Thyroid gland (tissue), 4 donors: ENCODE data around the gene FAR1. TPM values are rescaled to one million over a fixed set of nuclear protein-coding genes. Genes with fewer than 3 reads are reported as not detected.
"Not testable (repeated sequence)": the region's sequence is repeated elsewhere in the genome, so short reads cannot be mapped to it uniquely, and the experiment has no call there.

ENCODE experiments used
- DNase-seq, 2 donors: peaks; one replicate each; pipeline ENCODE4 v3.0.0-alpha.2; 2019
- H3K27ac ChIP-seq, 3 donors: fragments of 200-600 bp; sonication (generic); 1 replicate in 2 of 3; 2 replicates in 1 of 3; pipeline ENCODE4 v1.5.1; 2016 to 2019; ENCODE audit warnings: mild to moderate bottlenecking in 1 of 3, moderate library complexity in 1 of 3
- H3K27me3 ChIP-seq: fragments of 200-600 bp; sonication (generic); one replicate; pipeline ENCODE4 v1.5.1; 2019
- H3K36me3 ChIP-seq, 2 donors: fragments of 200-600 bp; sonication (generic); one replicate each; pipeline ENCODE4 v1.5.1; 2016 to 2019
- H3K4me1 ChIP-seq, 2 donors: fragments of 200-600 bp; sonication (generic); one replicate each; pipeline ENCODE4 v1.5.1; 2017 to 2019
- H3K4me3 ChIP-seq, 3 donors: fragments of 200-600 bp; sonication (generic); replicated peaks in 1 of 3; 1 replicate in 2 of 3; 2 replicates in 1 of 3; pipeline ENCODE4 v1.5.1; 2016; ENCODE audit warnings: mild to moderate bottlenecking in 1 of 3
- H3K9me3 ChIP-seq: fragments of 200-600 bp; sonication (generic); one replicate; pipeline ENCODE4 v1.5.1; 2017
- POLR2A ChIP-seq, 2 donors: fragments of 450-650 bp; IDR thresholded peaks; one replicate each; pipeline ENCODE4 v1.6.1; 2017; ENCODE audit warnings: antibody characterized with exemption in 2 of 2, mild to moderate bottlenecking in 2 of 2, moderate library complexity in 1 of 2
- WGBS, 2 donors: methylation state at CpG; one replicate each; pipeline ENCODE4 v1.1.5; 2017; 5-methylcytosine and 5-hydroxymethylcytosine counted together
- intact Hi-C: fragments of 100-400 bp; cut with DNase I; formaldehyde crosslinking; loops from one replicate; pipeline ENCODE4 v1.15.1; 2023
- total RNA-seq, 4 donors: library from RNA; depleted of rRNA; stranded (reverse); fragments of >200 nt; gene quantifications; one replicate each; pipeline ENCODE4 v1.2.3, GENCODE V29; 2016
- TF ChIP-seq, protein P1 (sequence below), 6 experiments: fragments of 200-600 bp in 3 of 6; fragments of 450-650 bp in 3 of 6; sonication (generic) in 3 of 6; IDR thresholded peaks; one replicate each; pipeline ENCODE4 v1.5.1; 2016 to 2019; ENCODE audit warnings: antibody characterized with exemption in 6 of 6, mild to moderate bottlenecking in 2 of 6, inconsistent platforms in 1 of 6, moderate library complexity in 1 of 6

FAR1 gene
- total RNA-seq, 4 donors from 2014 or later = 43.8 to 76.0 (median 48.9) TPM

DNA sequence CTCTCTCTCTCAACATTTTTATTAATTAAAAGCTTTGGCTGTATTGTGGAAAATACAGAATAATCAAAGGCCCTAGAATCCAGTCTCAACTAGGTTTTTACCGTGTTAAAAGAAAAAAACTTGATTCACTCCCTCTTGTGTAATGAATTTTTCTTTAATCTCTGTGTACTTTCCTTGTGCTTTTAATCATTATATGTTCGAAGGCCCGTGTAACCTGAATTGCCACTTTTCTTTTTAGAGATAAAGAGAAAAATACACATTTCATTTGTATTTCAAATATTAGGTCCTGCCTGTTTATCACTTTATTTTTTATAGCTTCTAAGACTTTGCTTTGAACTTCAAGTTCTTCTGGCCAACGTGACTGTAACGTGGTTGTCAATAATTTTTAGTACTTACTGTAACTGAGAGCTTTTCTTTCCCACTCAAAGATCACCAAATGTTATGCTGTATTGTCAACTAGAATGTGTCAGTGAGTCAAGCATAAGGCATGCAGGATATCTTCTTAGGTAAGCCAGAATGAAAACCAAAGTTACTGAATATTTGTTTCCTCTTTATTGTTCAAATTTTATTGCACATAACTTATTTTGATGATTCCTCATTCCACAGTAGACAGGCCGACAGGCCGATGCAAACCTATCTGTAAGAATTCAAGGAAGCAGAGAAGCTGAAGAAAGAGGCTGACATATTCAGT, 23.3 kb upstream of the FAR1 start:
- TF ChIP-seq POLR2A (IDR thresholded peaks at IDR 0.05) = no peak
- TF ChIP-seq, protein P1, sequence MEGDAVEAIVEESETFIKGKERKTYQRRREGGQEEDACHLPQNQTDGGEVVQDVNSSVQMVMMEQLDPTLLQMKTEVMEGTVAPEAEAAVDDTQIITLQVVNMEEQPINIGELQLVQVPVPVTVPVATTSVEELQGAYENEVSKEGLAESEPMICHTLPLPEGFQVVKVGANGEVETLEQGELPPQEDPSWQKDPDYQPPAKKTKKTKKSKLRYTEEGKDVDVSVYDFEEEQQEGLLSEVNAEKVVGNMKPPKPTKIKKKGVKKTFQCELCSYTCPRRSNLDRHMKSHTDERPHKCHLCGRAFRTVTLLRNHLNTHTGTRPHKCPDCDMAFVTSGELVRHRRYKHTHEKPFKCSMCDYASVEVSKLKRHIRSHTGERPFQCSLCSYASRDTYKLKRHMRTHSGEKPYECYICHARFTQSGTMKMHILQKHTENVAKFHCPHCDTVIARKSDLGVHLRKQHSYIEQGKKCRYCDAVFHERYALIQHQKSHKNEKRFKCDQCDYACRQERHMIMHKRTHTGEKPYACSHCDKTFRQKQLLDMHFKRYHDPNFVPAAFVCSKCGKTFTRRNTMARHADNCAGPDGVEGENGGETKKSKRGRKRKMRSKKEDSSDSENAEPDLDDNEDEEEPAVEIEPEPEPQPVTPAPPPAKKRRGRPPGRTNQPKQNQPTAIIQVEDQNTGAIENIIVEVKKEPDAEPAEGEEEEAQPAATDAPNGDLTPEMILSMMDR (IDR thresholded peaks at IDR 0.05) = no peak
- no peak overlapping the region for H3K27ac ChIP-seq
- H3K27me3 ChIP-seq = no peaks in the 10 kb centered on the region
- intact Hi-C loops = no loop called here
- no peak for DNase-seq
- no peaks in the 10 kb centered on the region for H3K9me3 ChIP-seq
- no peaks in the 10 kb centered on the region for H3K36me3 ChIP-seq
- no peak overlapping the region for H3K4me3 ChIP-seq
- H3K4me1 ChIP-seq = no peaks in the 10 kb centered on the region
- WGBS, 2 donors = 81 to 84% methylated on average over 7 of the region's 7 CpGs

DNA sequence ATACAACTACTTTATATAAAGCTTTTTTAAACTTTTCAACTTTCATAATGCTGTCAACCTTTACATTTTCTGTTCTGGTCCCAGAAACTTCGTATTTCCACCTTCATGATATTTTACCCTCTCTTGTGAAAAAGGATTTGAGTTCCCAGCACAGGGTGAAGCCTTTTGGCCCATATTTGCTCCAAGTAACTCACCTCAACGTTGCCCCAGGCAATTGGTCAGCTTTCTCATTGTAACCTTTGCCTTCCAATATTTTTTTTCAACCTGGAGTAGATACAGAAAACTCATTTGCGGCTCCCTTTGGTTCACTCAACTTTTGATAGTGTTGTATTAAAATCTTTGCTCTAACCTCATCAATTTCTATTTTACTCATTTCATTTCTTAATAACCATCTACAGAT, 21.1 kb upstream of the FAR1 start:
- H3K27me3 ChIP-seq = no peaks in the 10 kb centered on the region
- WGBS, 2 donors = 76 to 86% methylated on average over 3 of the region's 3 CpGs
- no peaks in the 10 kb centered on the region for H3K36me3 ChIP-seq
- H3K4me3 ChIP-seq = no peak overlapping the region
- no peak overlapping the region for H3K27ac ChIP-seq
- H3K4me1 ChIP-seq = no peaks in the 10 kb centered on the region
- DNase-seq = no peak
- TF ChIP-seq, protein P1 (IDR thresholded peaks at IDR 0.05) = no peak
- no peak for TF ChIP-seq POLR2A (IDR thresholded peaks at IDR 0.05)
- no peaks in the 10 kb centered on the region for H3K9me3 ChIP-seq
- intact Hi-C loops = no loop called here

DNA sequence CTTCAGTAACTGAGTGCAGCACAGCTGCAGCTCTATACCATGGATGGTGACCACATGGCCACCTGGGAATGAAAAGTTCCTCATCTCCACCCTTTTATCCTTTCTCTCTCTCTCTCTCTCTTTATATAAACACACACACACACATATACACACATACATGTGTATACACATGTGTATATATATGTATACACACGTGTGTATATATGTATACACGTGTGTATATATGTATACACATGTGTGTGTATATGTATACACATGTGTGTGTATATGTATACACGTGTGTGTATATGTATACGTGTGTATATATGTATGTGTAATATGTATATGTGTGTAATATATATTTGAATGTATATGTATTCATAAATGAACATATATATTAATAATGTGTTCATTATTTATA, 18.8 kb upstream of the FAR1 start:
- Histone ChIP-seq H3K27ac (no peak overlapping the region), H3K27me3 (no peaks in the 10 kb centered on the region), H3K4me1 (no peaks in the 10 kb centered on the region), H3K9me3 (no peaks in the 10 kb centered on the region), H3K4me3 (no peak overlapping the region), H3K36me3 (no peaks in the 10 kb centered on the region)
- 57 to 90% methylated on average over 4 of the region's 4 CpGs for WGBS, 2 donors
- TF ChIP-seq POLR2A (IDR thresholded peaks at IDR 0.05) = no peak
- TF ChIP-seq, protein P1 (IDR thresholded peaks at IDR 0.05) = no peak
- no peak for DNase-seq
- intact Hi-C loops = no loop called here

DNA sequence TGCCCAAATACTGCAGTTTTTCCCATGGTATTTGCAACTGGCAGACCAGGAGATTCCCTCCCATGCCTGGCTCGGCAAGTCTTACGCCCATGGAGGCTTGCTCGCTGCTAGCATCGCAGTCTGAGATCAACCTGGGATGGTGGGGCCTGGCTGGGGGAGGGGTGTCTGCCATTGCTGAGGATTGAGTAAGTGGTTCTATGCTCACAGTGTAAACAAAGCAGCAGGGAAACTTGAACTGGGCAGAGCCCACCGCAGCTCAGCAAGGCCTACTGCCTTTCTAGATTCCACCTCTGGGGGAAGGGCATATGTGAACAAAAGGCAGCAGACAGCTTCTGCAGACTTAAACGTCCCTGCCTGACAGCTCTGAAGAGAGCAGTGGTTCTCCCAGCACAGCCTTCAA, 17.0 kb upstream of the FAR1 start:
- H3K9me3 ChIP-seq, DNase-seq, H3K27me3 ChIP-seq, H3K27ac ChIP-seq, H3K4me3 ChIP-seq, intact Hi-C loops, H3K36me3 ChIP-seq, H3K4me1 ChIP-seq: not testable (repeated sequence)
- WGBS, 2 donors = 58 to 60% methylated on average over 6 of the region's 6 CpGs

DNA sequence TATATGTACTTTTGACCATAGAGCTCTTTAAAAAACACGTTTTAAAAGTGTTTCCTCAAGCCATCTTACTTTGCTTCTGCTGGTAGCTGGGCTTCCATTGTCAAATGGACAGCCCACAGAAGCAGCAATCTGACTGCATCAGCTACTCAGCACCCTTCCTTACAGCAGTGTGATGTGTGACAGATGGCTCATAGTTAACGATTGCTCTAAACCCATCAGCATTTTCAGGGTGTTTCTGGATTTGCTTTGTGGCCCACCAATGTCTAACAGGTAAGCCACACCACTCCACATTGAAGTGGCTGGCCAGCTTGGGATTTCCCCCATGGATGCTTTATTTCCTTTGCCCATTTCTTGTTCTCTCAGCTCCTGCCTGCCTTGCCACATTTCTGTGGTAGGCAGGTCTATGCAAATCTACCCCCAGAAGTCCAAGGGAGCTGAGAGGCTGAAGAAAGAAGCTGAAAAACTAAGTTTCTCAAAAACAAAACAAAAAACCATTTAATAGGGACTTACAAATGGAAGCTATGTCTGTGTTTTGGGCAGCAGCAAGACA, 7.3 kb upstream of the FAR1 start:
- no peak overlapping the region for H3K4me3 ChIP-seq
- H3K9me3 ChIP-seq = no peaks in the 10 kb centered on the region
- intact Hi-C loops = no loop called here
- H3K4me1 ChIP-seq = no peaks in the 10 kb centered on the region
- no peak overlapping the region for H3K27ac ChIP-seq
- no peaks in the 10 kb centered on the region for H3K27me3 ChIP-seq
- WGBS, 2 donors = 26 to 55% methylated on average over 2 of the region's 2 CpGs
- no peak for TF ChIP-seq POLR2A (IDR thresholded peaks at IDR 0.05)
- TF ChIP-seq, protein P1 (IDR thresholded peaks at IDR 0.05) = no peak
- no peaks in the 10 kb centered on the region for H3K36me3 ChIP-seq
- no peak for DNase-seq
